NOMO-1 treated with DMSO at 0.1 percent for 48 hours (cell line): ENCODE data around the gene XAB2.
"Not testable (repeated sequence)": the region's sequence is repeated elsewhere in the genome, so short reads cannot be mapped to it uniquely, and the experiment has no call there.

Experiments
- DNase-seq: peaks from one replicate; lab custom pipeline; 2025; ENCODE audit not compliant: unreplicated experiment; lab: John Stamatoyannopoulos, UW

Gene XAB2

DNA sequence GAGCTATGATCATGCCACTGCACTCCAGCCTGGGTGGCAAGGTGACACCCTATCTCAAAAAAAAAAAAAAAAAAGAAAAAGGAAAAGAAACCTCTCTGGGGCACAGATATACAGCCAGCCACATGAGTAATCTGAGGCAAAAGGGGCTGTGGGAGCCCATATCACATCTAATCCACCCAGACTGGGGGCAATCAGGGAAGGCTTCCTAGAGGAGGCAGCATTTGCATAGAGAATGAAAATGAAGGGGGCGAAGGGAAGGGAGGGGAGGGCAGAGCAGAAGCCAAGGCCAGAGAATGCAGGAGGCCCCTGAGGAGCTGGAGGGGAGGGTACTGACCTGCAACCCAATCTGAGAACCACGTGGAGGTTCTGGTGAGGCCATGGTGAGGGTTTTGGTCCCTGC, 20.8 kb upstream of the XAB2 start:
- no peak for DNase-seq

- DNase-seq = no peak
Measured at GRCh38 chr19:7648265-7649014, 19.1 kb upstream of the XAB2 start.

DNA sequence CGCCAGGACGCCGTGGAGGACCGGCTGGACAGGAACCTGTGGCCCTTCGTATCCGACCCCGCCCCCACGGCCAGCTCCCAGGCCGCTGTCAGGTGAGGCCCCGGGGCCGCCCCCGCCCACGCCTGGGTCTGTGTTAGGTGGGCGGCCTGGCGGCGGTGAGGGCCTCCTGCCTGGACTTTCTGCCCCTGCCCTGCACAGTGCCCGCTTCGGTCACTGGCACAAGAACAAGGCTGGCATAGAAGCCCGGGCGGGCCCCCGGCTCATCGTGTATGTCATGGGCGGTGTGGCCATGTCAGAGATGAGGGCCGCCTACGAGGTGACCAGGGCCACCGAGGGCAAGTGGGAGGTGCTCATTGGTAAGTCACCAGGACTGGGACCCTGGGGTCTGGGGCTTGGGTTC, 17.8 kb upstream of the XAB2 start:
- DNase-seq = no peak

DNA sequence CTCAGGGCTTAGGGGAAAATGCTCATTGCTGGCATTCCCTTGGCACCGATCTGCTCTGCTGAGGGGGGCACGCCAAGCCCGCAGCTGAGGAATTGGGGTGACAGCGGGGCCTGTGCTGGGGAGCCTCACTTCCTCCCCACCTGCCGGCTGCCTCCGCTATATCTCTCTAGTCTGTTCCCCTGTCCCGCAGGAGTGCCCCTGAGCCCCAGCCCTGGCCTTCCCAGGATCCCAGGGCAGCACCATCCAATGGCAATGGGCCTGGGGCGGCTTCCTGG, 17.0 kb upstream of the XAB2 start:
- DNase-seq = no peak

DNA sequence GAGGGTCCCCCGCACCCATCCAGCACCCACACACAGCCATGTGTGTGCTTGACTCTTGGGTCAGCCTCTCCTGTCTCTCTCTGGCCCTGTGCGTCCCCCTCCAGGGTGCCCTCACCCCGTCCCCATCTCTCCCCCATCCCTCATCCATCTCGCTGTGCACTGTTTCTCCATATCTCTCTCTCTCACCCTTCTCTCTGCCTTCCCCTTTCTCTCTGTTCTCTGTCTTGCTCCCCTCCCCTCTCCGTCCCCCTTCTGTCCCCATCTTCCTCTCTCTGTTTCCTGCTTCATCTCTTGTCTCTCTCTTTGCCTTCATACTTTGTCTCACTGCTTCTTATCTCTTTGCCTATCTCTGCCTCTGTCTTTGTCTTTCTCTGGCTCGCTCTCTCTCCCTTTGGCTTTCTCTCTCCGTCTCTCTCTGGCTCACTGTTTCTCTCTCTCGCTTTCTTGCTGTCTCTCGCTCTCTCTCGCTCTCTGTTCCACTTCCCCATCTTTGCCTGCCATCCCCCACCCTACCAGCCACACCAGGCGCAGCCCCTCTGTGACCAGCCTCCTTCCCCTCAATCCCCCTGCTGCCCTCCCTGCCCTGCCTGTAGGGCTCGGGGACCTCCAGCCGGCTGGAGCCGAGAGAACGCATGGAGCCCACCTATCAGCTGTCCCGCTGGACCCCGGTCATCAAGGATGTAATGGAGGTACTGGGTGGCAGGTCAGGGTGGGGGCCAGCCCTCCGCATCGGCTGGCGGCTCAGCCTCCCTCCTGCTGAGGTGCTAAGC, 16.5 kb upstream of the XAB2 start:
- DNase-seq = peak; percentile 72

DNA sequence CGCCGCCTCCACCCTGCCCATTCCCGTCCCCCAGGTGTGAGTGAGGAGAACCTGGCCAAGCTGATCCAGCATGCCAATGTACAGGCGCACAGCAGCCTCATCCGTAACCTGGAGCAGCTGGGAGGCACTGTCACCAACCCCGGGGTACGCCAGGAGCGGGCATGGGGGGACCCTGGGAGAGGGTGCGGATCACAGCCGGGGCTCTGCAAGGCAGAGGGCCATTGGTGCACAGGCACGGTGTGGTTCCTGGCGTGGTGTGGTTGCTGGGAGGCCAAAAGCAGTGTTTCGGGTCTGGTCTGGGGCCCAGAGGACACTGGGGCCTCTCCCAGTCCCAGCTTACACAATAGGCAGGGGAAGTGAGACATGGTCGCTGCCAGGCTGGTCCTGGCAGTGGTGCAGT, 15.8 kb upstream of the XAB2 start:
- peak; percentile 81 for DNase-seq

DNA sequence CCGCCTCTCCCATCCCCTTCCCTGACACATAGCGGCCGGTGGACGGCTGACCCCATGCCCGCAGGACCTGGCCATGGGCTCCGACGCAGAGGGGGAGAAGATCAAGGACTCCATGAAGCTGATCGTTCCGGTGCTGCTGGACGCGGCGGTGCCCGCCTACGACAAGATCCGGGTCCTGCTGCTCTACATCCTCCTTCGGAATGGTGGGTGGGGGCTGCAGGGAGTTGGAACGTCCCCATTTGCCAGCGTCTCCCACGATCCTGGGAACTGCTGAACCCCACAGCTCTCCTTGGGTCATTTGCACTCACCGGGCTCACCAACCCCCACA, 15.2 kb upstream of the XAB2 start:
- DNase-seq = no peak

DNA sequence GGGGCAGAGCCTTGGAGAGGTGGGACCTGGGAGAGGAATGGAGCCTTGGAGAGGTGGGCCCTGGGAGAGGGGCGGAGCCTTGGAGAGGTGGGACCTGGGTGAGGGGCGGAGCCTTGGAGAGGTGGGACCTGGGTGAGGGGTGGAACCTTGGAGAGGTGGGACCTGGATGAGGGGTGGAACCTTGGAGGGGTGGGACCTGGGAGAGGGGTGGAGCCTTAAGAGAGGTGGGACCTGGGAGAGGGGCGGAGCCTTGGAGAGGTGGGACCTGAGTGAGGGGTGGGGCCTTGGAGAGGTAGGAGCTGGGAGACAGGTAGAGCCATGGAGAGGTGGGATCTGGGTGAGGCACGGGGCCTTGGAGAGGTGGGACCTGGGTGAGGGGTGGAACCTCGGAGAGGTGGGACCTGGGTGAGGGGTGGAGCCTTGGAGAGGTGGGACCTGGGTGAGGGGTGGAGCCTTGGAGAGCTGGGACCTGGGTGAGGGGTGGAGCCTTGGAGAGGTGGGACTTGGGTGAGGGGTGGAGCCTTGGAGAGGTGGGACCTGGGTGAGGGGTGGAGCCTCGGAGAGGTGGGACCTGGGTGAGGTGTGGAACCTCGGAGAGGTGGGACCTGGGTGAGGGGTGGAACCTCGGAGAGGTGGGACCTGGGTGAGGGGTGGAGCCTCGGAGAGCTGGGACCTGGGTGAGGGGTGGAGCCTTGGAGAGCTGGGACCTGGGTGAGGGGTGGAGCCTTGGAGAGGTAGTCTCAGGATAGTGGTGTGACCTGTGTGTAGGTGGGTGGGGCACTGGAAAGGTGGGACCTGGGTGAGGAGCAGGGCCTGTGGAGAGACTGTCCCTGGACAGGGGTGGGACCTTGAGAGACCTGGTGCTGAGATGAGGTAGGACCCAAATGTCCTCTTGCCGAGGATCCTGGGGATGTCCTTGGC, 14.5 kb upstream of the XAB2 start:
- not testable (repeated sequence) for DNase-seq

DNA sequence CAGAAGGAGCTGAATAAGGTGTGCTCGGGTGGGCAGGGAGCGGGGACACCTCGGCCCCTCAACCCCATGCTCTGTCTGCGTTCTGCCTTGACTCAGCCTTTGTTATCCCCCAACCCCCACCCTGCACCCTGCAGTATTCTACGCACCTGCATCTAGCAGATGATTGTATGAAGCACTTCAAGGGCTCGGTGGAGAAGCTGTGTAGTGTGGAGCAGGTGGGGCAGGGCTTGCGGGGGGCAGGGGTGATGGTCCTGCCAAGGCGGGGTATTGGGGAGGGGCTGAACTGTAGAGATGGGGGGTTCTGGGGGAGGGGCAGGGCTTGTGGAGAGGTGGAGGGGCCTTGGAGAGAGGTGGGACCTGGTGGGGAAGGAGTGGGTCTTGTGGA, 13.7 kb upstream of the XAB2 start:
- DNase-seq = no peak

- no peak for DNase-seq
Measured at GRCh38 chr19:7642295-7643030, 13.1 kb upstream of the XAB2 start.

- no peak for DNase-seq
Measured at GRCh38 chr19:7641290-7642276, 12.2 kb upstream of the XAB2 start.

- DNase-seq = no peak
Measured at GRCh38 chr19:7640803-7641202, 11.5 kb upstream of the XAB2 start.

DNA sequence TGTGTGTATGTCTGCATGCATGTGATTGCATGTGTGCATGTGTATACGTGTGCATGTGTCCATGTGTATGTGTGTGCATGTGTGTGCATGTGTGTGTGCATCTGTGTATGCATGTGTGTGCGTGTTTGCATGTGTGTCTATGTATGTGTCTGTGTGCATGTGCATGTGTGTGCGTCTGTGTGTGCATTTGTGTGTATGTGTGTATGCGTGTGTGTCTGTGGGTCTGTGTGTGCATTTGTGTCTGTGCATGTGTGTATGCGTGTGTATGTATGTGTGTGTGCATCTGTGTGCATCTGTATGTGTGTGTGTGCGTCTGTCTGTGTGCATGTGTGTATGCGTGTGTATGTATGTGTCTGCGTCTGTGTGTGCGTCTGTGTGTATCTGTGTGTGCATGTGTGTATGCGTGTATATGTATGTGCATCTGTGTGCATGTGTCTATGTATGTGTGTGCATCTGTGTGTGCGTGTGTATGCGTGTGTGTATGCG, 10.6 kb upstream of the XAB2 start:
- DNase-seq = no peak

GRCh38 chr19:7638802-7639465, 9.6 kb upstream of the XAB2 start:
- no peak for DNase-seq

GRCh38 chr19:7637374-7638256, 8.3 kb upstream of the XAB2 start:
- peak; percentile 35 for DNase-seq

DNA sequence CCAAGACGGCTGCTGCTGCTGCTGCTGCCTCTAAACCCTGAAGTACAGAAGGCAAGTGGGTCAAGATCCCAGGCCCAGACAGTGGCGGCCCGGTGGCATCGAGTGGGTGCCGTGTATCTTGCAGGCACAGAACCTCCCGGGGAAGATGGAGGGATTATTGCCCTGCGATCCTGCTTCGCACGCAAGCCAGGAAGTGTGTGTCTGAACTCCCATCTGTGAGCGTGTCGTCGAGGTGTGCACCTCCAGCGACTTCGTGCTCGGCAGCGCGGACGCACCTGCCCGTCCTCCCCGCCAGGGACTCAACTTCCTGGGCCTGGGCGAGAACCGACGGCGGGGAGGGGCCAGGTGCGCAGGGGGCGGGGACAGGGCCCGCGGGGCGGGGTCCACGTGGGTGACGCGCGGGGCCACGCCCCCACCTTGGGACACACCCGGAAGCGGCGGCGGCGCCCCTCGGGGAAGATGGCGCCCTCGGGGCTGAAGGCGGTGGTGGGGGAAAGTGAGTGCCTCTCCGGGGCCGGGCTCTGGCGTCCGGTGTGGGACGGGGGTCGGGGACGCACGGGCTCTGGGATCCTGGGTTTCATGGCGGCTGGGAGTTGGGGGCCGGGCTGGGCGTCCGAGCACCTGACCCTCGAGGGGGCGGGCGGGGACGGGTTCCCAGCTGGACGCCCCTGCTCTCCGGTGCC, 7.5 kb upstream of the XAB2 start, which contains the start of gene STXBP2:
STXBP2 (plus strand) TSS at position 420 of the 683 bp plus-strand sequence; CDS start at position 460, 40 bp downstream.
- peak; percentile 52 for DNase-seq

- peak; percentile 30 for DNase-seq
Measured at GRCh38 chr19:7636317-7636690, 7.0 kb upstream of the XAB2 start.

- DNase-seq = no peak
Measured at GRCh38 chr19:7635670-7636069, 6.3 kb upstream of the XAB2 start.
